ENCODE results near the gene ABHD17B.

The ABHD17B gene

DNA sequence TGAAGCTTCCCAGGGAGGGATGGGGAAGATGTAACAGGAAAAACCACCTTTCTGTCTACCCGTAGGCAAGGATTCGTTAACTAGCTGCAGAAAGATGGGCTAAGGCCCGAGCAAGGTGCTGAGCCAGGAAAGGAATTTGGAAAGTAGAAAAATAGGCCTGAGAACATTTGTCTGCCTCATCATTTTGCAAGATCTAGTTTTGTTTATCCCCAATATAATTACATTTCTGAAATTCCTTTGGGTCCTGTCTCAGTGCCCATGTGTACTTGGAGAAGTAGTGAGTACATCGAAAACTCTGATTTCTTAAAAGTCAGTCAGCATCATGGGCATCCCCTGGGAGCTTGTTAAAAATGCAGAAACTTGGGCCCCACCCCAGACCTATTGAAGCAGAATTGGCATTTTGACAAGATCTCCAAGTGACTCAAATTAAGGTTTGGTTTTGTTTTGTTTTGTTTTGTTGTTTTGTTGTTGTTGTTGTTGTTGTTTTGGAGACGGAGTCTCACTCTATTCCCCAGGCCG lies 90.5 kb downstream of the ABHD17B start:
- TF ChIP-seq ZBTB7A (IDR thresholded peaks at IDR 0.05; ENCODE audit: low read depth) = no peak
- no peak for TF ChIP-seq NFIC (IDR thresholded peaks at IDR 0.05)
- TF ChIP-seq CREB1 (IDR thresholded peaks at IDR 0.05; ENCODE audit: low read depth) = no peak
- TF ChIP-seq TCF12 (IDR thresholded peaks at IDR 0.05; ENCODE audit: low read depth) = no peak
- TF ChIP-seq RAD21 (IDR thresholded peaks at IDR 0.05; ENCODE audit: low read depth) = no peak
- TF ChIP-seq YY1 (IDR thresholded peaks at IDR 0.05; ENCODE audit: low read depth) = no peak
- TF ChIP-seq, protein P1, sequence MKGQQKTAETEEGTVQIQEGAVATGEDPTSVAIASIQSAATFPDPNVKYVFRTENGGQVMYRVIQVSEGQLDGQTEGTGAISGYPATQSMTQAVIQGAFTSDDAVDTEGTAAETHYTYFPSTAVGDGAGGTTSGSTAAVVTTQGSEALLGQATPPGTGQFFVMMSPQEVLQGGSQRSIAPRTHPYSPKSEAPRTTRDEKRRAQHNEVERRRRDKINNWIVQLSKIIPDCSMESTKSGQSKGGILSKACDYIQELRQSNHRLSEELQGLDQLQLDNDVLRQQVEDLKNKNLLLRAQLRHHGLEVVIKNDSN (IDR thresholded peaks at IDR 0.05) = no peak
- TF ChIP-seq EGR1 (IDR thresholded peaks at IDR 0.05) = no peak
- TF ChIP-seq EP300 (IDR thresholded peaks at IDR 0.05; ENCODE audit: borderline replicate concordance) = no peak
- no peak for TF ChIP-seq CEBPB (IDR thresholded peaks at IDR 0.05)
- TF ChIP-seq, protein P2, sequence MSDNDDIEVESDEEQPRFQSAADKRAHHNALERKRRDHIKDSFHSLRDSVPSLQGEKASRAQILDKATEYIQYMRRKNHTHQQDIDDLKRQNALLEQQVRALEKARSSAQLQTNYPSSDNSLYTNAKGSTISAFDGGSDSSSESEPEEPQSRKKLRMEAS (IDR thresholded peaks at IDR 0.05) = no peak
- TF ChIP-seq FOXM1 (IDR thresholded peaks at IDR 0.05; ENCODE audit: borderline replicate concordance, low read depth) = no peak
- no peak for TF ChIP-seq TAF1 (IDR thresholded peaks at IDR 0.05; ENCODE audit: low read depth)

DNA sequence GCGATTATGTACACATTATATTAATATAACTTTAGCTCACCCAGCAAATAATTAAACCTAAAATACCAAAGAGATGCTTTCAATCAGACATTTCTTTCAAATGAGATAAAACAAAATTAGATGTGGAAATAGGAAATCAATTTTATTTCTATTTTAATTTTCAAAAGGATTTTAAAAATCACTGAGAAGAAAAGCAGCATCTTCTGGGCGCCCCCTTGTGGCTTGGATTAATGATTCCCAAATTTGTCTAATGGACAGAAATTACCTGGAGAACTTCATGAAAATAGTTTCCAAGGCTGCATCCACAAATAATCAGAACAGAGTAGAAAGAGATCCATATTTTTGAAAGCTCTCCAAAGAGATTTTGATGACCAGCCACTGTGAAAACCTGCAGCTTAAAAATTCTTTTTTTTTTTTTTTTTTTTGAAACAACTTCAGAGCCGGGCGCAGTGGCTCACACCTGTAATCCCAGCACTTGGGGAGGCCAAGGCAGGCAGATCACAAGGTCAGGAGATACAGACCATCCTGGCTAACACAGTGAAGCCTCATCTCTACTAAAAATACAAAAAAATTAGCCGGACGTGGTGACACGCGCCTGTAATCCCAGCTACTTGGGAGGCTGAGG lies 91.8 kb downstream of the ABHD17B start:
- TF ChIP-seq CEBPB (IDR thresholded peaks at IDR 0.05) (no peak), RAD21 (IDR thresholded peaks at IDR 0.05; ENCODE audit: low read depth) (peak; percentile 54)
- TF ChIP-seq, protein P1 (IDR thresholded peaks at IDR 0.05) = no peak

DNA sequence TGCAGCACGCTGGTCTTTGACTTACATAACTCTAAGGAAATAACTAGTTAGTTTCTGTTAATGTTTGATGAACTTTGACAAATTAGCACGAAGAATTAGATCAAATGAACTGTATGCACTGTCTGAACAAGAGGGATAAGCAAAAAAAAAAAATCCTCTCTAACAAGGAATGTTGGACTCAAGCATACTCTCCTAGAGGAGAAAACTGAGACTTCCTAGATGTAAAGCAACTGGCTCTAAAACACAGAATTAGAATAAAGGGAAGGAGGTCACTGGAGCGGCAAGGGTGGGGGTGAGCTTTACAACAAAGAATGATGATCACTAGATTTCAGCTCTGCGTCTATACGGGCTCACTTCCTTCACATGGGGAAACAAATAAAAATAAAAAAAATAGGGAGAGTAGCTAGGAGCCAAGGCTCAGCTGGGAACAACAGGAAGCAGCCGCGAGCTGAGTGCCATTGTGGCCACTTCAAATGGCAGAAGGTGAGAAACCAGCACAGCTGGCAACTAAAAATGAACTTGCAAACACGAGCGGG lies 94.0 kb downstream of the ABHD17B start:
- TF ChIP-seq TAF1 (IDR thresholded peaks at IDR 0.05; ENCODE audit: low read depth) = no peak
- TF ChIP-seq, protein P3, sequence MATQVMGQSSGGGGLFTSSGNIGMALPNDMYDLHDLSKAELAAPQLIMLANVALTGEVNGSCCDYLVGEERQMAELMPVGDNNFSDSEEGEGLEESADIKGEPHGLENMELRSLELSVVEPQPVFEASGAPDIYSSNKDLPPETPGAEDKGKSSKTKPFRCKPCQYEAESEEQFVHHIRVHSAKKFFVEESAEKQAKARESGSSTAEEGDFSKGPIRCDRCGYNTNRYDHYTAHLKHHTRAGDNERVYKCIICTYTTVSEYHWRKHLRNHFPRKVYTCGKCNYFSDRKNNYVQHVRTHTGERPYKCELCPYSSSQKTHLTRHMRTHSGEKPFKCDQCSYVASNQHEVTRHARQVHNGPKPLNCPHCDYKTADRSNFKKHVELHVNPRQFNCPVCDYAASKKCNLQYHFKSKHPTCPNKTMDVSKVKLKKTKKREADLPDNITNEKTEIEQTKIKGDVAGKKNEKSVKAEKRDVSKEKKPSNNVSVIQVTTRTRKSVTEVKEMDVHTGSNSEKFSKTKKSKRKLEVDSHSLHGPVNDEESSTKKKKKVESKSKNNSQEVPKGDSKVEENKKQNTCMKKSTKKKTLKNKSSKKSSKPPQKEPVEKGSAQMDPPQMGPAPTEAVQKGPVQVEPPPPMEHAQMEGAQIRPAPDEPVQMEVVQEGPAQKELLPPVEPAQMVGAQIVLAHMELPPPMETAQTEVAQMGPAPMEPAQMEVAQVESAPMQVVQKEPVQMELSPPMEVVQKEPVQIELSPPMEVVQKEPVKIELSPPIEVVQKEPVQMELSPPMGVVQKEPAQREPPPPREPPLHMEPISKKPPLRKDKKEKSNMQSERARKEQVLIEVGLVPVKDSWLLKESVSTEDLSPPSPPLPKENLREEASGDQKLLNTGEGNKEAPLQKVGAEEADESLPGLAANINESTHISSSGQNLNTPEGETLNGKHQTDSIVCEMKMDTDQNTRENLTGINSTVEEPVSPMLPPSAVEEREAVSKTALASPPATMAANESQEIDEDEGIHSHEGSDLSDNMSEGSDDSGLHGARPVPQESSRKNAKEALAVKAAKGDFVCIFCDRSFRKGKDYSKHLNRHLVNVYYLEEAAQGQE (IDR thresholded peaks at IDR 0.05; ENCODE audit: low read depth) = no peak
- no peak for TF ChIP-seq YY1 (IDR thresholded peaks at IDR 0.05; ENCODE audit: low read depth)
- no peak for TF ChIP-seq CEBPB (IDR thresholded peaks at IDR 0.05)
- no peak for TF ChIP-seq CREB1 (IDR thresholded peaks at IDR 0.05; ENCODE audit: low read depth)
- TF ChIP-seq, protein P1 (IDR thresholded peaks at IDR 0.05) = no peak

Data from Ishikawa (cell line).